NT2/D1 (cell line): ENCODE measurements around the gene SEL1L3.

Experiments
- DNase-seq: peaks from one replicate; pipeline ENCODE4 v3.0.0-alpha.2; 2011; ENCODE audit warnings: low read depth, low spot score
- H3K27me3 ChIP-seq: 2 replicates; pipeline ENCODE4 v1.6.0; 2011; ENCODE audit warnings: mild to moderate bottlenecking; ENCODE audit not compliant: insufficient read length, insufficient read depth
- H3K36me3 ChIP-seq: 2 replicates; pipeline ENCODE4 v1.6.1; 2011; ENCODE audit warnings: mild to moderate bottlenecking, low read length, mixed read lengths; ENCODE audit not compliant: insufficient read depth, insufficient read length
- H3K4me1 ChIP-seq: 2 replicates; pipeline ENCODE4 v1.5.1; 2011; ENCODE audit not compliant: insufficient read depth, insufficient read length
- H3K4me3 ChIP-seq: 2 replicates; pipeline ENCODE4 v1.5.1; 2011; ENCODE audit warnings: low read depth; ENCODE audit not compliant: insufficient read length
- H3K9ac ChIP-seq: 2 replicates; pipeline ENCODE4 v1.6.0; 2011; ENCODE audit warnings: low read depth; ENCODE audit not compliant: insufficient read length
- H3K9me3 ChIP-seq: 2 replicates; pipeline ENCODE4 v1.5.1; 2011; ENCODE audit warnings: mild to moderate bottlenecking, low read length; ENCODE audit not compliant: insufficient read depth
- SUZ12 ChIP-seq: IDR thresholded peaks from 2 replicates; pipeline ENCODE4 v1.6.1; 2011; ENCODE audit not compliant: insufficient read length, insufficient read depth; ENCODE audit errors: extremely low read depth
- YY1 ChIP-seq: IDR thresholded peaks from 2 replicates; pipeline ENCODE4 v1.6.1; 2011; ENCODE audit not compliant: insufficient read length, insufficient read depth
- ZNF274 ChIP-seq: IDR thresholded peaks from 2 replicates; pipeline ENCODE4 v1.6.1; 2011; ENCODE audit warnings: mild to moderate bottlenecking, low read depth, low read length

Gene SEL1L3

DNA sequence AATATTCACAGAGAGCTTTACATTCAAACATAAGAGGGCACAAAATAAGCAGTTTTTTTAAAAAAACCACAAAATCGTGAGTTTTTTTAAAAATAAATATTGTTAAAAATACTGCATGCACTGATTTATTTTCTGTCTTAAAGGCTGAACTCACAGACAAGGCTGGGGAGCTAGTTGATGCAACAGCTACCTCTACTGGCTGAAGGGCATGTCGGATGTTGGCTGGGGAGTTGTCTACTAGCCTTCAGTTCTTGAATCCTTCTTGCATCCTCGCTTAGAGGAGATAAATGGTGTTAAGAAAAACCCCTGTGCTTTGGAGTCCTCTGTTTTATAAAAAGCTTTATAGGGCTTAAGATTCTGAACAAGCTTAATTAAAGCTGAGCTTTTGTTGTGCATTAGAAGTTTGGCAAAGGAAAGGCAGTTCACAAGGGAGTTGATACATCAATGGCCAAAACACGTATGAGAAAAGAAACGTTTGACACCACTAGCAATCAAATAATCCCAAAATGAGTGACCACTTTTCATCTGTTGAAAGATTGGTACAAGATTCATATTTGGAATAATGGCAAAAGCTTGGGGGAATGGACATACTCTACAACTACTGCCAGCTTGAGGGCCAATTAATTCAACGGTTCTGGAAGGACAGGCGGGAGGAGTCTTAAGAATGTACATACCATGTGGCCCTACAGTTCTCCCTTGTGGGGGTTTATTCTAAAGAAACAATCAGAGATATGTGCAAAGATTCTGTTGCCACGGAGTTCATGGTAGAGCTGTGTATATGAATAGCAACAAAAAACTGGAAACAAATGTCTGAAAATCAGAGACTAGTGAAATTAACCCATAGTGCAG is 94.7 kb downstream of the SEL1L3 start:
- H3K36me3 ChIP-seq, result peaks cover 3% of the 10 kb centered on the region
- TF ChIP-seq SUZ12 (no peak), ZNF274 (no peak), YY1 (no peak)
- DNase-seq, result peak; percentile 76

DNA sequence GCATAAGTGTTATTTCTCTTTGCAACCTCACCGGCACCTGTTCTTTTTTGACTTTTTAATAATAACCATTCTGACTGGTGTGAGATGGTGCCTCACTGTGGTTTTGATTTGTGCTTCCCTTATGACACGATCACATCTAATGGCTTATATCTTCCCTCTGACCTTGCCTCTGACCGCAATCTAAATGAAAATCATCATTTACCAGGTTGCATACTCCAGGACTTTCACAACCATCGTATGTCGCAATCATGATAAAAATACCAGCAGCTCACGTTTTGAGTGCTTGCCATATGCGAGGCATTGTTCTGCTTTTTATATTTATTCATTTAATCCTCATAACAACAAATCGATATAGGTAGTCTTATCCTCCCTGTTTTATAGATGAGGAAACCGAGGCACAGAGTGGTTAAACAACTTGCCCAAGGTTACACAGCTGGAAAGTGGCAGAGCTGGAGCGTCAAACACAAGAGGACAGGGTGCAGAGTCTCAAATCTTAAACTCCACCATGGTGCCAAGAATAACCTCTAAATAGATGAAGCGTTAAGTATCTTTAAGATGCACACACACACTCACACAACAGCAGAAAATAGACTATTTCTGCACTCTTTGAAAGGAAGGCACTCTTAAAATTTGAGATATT is 102.2 kb downstream of the SEL1L3 start:
- TF ChIP-seq YY1 (no peak), SUZ12 (no peak)
- Histone ChIP-seq H3K4me1 (no peaks in the 10 kb centered on the region), H3K9ac (no peak overlapping the region), H3K4me3 (no peak overlapping the region), H3K27me3 (no peaks in the 10 kb centered on the region), H3K36me3 (no peaks in the 10 kb centered on the region), H3K9me3 (no peaks in the 10 kb centered on the region)
- no peak for DNase-seq

More for the DNA sequence above, 94.7 kb downstream of the SEL1L3 start:
- Histone ChIP-seq H3K9me3 (no peaks in the 10 kb centered on the region), H3K27me3 (no peaks in the 10 kb centered on the region), H3K9ac (no peak overlapping the region), H3K4me3 (no peak overlapping the region), H3K4me1 (no peaks in the 10 kb centered on the region)

DNA sequence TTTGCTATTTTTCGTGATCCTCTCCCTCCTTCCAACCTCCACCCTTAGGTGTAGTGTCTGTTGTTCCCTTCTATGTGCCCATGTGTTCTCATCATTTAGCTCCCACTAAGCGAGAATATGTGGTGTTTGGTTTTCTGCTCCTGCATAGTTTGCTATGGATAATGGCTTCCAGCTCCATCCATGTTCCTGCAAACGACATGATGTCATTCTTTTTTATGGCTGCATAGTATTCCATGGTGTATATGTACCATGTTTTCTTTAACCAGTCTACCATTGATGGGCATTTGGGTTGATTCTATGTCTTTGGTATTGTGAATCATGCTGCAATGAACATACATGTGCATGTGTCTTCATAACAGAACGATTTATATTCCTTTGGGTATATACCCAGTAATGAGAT is 102.7 kb downstream of the SEL1L3 start:
- Histone ChIP-seq H3K27me3 (no peaks in the 10 kb centered on the region), H3K36me3 (no peaks in the 10 kb centered on the region), H3K9me3 (no peaks in the 10 kb centered on the region), H3K9ac (no peak overlapping the region), H3K4me1 (no peaks in the 10 kb centered on the region), H3K4me3 (no peak overlapping the region)
- TF ChIP-seq YY1 (no peak), SUZ12 (no peak), ZNF274 (no peak)
- DNase-seq, result no peak

DNA sequence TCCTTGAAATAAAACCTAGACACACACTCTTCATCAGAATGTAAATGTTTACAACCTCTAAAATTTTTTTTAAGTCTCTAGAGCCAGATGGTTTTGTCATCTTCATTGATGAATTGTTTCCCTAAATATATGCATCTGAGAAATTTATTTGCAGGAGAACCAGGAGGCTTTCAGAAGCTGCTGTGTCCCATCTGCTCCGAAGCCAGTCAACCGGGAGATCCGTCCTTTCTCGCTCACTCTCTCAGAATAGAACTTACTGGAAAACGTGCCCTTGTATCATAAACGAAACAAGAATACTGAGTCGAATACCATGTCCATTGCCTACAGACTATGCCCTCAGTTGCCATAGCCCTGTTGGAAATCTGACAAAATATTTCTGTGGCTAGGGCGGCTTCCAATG is 103.7 kb downstream of the SEL1L3 start:
- H3K4me1 ChIP-seq, result no peaks in the 10 kb centered on the region
- no peaks in the 10 kb centered on the region for H3K36me3 ChIP-seq
- H3K9ac ChIP-seq, result no peak overlapping the region
- DNase-seq, result no peak
- H3K27me3 ChIP-seq, result no peaks in the 10 kb centered on the region
- H3K9me3 ChIP-seq, result no peaks in the 10 kb centered on the region
- TF ChIP-seq ZNF274, result no peak
- no peak for TF ChIP-seq YY1
- TF ChIP-seq SUZ12, result no peak
- no peak overlapping the region for H3K4me3 ChIP-seq

DNA sequence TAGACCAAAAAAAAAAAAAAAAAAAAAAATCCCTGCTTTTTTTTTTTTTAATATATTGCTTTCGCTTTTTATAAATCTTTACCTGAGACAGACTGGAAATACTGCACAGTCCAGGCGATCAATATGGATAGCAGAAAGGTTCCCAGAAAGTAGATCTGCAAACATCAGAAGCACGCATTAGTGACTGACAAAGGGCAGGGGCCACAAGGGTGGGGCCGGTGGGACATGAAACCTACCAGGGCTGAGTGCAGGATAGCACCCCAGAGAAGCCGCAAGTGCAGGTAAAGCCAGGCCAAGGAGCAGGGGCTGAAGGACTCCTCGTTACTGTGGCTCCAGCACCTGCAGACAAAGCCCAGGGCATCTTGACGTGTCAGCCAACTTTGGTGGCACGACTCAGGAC is 105.3 kb downstream of the SEL1L3 start:
- Histone ChIP-seq H3K9me3 (no peaks in the 10 kb centered on the region), H3K4me1 (no peaks in the 10 kb centered on the region), H3K36me3 (no peaks in the 10 kb centered on the region), H3K4me3 (no peak overlapping the region), H3K9ac (no peak overlapping the region), H3K27me3 (no peaks in the 10 kb centered on the region)
- DNase-seq, result no peak
- TF ChIP-seq ZNF274 (no peak), SUZ12 (no peak), YY1 (no peak)

DNA sequence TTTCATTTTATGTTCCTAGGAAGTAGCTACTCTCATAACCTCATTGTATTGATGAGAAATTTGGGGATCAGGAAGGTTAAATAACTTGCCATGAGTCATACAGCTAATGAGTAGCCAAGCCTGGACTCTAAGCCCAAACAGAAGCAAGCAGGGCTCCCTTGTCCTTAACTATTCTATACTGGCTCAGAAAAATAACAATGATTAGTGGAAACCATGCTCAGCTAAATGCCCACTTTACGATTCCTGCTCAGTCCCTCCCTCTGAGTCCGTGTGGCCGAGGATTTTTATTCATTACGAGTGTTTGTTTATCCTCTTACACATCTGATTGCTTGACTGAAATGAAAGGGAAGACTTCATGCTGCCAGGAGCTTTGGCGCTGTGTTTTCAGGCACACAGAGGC is 106.3 kb downstream of the SEL1L3 start:
- no peak overlapping the region for H3K9ac ChIP-seq
- H3K4me3 ChIP-seq, result no peak overlapping the region
- no peaks in the 10 kb centered on the region for H3K27me3 ChIP-seq
- H3K36me3 ChIP-seq, result no peaks in the 10 kb centered on the region
- H3K9me3 ChIP-seq, result no peaks in the 10 kb centered on the region
- no peak for TF ChIP-seq YY1
- no peak for TF ChIP-seq SUZ12
- H3K4me1 ChIP-seq, result no peaks in the 10 kb centered on the region
- no peak for DNase-seq

DNA sequence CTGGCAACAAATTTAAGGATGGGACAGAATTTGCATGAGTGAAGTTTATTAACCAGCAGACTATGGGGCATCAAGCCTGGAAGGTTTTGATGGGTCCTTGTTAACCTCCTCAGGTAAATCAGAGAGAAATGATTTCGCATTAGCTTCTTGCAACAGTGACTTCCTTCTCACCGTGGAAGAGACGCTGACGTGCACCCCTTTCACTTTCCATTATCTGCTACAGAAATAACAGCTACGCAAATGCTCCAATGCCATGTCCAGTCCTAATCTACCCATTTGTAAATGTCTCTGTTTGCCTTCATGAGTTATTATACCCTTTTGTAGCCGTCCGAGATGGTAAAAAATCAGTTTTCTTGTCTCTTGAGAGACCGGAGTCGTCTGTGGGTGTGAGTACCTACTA is 106.9 kb downstream of the SEL1L3 start:
- no peak overlapping the region for H3K4me3 ChIP-seq
- TF ChIP-seq ZNF274 (no peak), SUZ12 (no peak), YY1 (no peak)
- H3K27me3 ChIP-seq, result no peaks in the 10 kb centered on the region
- H3K9me3 ChIP-seq, result no peaks in the 10 kb centered on the region
- no peak overlapping the region for H3K9ac ChIP-seq
- no peak for DNase-seq
- no peaks in the 10 kb centered on the region for H3K36me3 ChIP-seq
- H3K4me1 ChIP-seq, result no peaks in the 10 kb centered on the region
